ENCODE measurements around the gene LRRTM4.

GRCh38 chr2:77310416-77310815 is 211.8 kb downstream of the LRRTM4 start:
- TF ChIP-seq POLR2AphosphoS5 (IDR thresholded peaks at IDR 0.05; ENCODE audit: low read depth, low read length) (no peak), CTCF (IDR thresholded peaks at IDR 0.05) (no peak), EP300 (IDR thresholded peaks at IDR 0.05; ENCODE audit: borderline replicate concordance in 1 of 2, low read depth in 1 of 2, low read length in 1 of 2) (no peak), EZH2phosphoT487 (IDR thresholded peaks at IDR 0.05; ENCODE audit: borderline replicate concordance, low read depth) (no peak), TEAD4 (IDR thresholded peaks at IDR 0.05; ENCODE audit: borderline replicate concordance, insufficient read depth) (no peak), TAF1 (IDR thresholded peaks at IDR 0.05; ENCODE audit: borderline replicate concordance, low read depth, low read length) (no peak), RAD21 (IDR thresholded peaks at IDR 0.05; ENCODE audit: low read length) (no peak)

Data from SK-N-SH (cell line).